ENCODE results near the gene CLEC9A.

The CLEC9A gene

GRCh38 chr12:10067942-10068341 is 37.5 kb downstream of the CLEC9A start:
- no peak for DNase-seq

GRCh38 chr12:10068644-10069043 is 38.2 kb downstream of the CLEC9A start:
- DNase-seq = no peak

- DNase-seq = no peak
These were observed 38.6 kb downstream of the CLEC9A start for GRCh38 chr12:10069099-10069498.

GRCh38 chr12:10069976-10070375 is 39.5 kb downstream of the CLEC9A start:
- DNase-seq = no peak

- no peak for DNase-seq
These were observed 39.9 kb downstream of the CLEC9A start for GRCh38 chr12:10070380-10070779.

GRCh38 chr12:10072131-10072530 is 41.6 kb downstream of the CLEC9A start:
- DNase-seq = no peak

GRCh38 chr12:10073261-10073660 is 42.8 kb downstream of the CLEC9A start:
- no peak for DNase-seq

GRCh38 chr12:10075451-10075850 is 45.0 kb downstream of the CLEC9A start:
- no peak for DNase-seq

- no peak for DNase-seq
These were observed 51.8 kb downstream of the CLEC9A start for GRCh38 chr12:10082117-10082874.

GRCh38 chr12:10084733-10085132 is 54.3 kb downstream of the CLEC9A start:
- no peak for DNase-seq

GRCh38 chr12:10086387-10086786 is 55.9 kb downstream of the CLEC9A start:
- no peak for DNase-seq

- no peak for DNase-seq
These were observed 57.5 kb downstream of the CLEC9A start for GRCh38 chr12:10088031-10088430.

GRCh38 chr12:10088955-10089900 is 58.7 kb downstream of the CLEC9A start:
- DNase-seq = no peak

- DNase-seq = no peak
These were observed 64.3 kb downstream of the CLEC9A start for GRCh38 chr12:10094646-10095395.

GRCh38 chr12:10095971-10096370 is 65.5 kb downstream of the CLEC9A start:
- DNase-seq = no peak

- DNase-seq = no peak
These were observed 67.0 kb downstream of the CLEC9A start for GRCh38 chr12:10097521-10097920.

- no peak for DNase-seq
These were observed 68.3 kb downstream of the CLEC9A start, which contains the start of gene CLEC1A for GRCh38 chr12:10098791-10099190. CLEC1A (minus strand) TSS chr12:10098985; CDS start chr12:10098922, 63 bp downstream.

- DNase-seq = no peak
These were observed 70.6 kb downstream of the CLEC9A start for GRCh38 chr12:10101042-10101579.

- no peak for DNase-seq
These were observed 71.3 kb downstream of the CLEC9A start for GRCh38 chr12:10101648-10102220.

GRCh38 chr12:10102322-10102721 is 71.8 kb downstream of the CLEC9A start:
- no peak for DNase-seq

- no peak for DNase-seq
These were observed 79.9 kb downstream of the CLEC9A start for GRCh38 chr12:10110256-10110844.

GRCh38 chr12:10111451-10111850 is 81.0 kb downstream of the CLEC9A start:
- no peak for DNase-seq

Measured in NCI-H1694 treated with DMSO at 0.1 percent for 48 hours (cell line).